Measurements from ENCODE around the gene SVIL.

DNA sequence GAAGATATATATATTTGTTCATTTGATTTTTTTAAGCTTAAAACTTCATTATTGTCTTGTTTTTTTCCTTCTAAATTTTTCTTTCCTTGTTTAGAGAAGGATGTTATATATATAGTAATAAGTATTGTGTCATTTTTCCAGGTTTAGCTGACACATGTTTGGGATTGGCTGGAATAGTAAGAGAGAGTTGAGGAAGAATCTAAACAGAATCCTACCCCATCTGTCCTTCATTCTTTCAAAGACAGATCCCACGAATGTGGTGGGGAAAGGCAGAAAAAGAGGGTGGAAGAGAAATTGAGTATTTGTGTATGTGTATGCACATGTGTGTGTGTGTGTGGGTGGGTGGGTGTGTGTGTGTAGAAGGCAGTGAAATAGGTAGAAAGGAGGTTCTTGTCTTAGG is 132.4 kb downstream of the SVIL start:
- TF ChIP-seq, protein P1, sequence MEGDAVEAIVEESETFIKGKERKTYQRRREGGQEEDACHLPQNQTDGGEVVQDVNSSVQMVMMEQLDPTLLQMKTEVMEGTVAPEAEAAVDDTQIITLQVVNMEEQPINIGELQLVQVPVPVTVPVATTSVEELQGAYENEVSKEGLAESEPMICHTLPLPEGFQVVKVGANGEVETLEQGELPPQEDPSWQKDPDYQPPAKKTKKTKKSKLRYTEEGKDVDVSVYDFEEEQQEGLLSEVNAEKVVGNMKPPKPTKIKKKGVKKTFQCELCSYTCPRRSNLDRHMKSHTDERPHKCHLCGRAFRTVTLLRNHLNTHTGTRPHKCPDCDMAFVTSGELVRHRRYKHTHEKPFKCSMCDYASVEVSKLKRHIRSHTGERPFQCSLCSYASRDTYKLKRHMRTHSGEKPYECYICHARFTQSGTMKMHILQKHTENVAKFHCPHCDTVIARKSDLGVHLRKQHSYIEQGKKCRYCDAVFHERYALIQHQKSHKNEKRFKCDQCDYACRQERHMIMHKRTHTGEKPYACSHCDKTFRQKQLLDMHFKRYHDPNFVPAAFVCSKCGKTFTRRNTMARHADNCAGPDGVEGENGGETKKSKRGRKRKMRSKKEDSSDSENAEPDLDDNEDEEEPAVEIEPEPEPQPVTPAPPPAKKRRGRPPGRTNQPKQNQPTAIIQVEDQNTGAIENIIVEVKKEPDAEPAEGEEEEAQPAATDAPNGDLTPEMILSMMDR (conservative IDR thresholded peaks at IDR 0.05) = no peak
- TF ChIP-seq ZFX (IDR thresholded peaks at IDR 0.05) = no peak

All from C4-2B (cell line).